Keratinocyte (primary cell): ENCODE measurements around the gene SYNE1.

Source experiments
- EZH2 ChIP-seq: IDR thresholded peaks from one replicate; pipeline ENCODE4 v1.6.1; 2012; ENCODE audit warnings: inconsistent platforms, mild to moderate bottlenecking, low read length, moderate library complexity
- TF ChIP-seq, protein P1 (sequence below), 3 experiments: IDR thresholded peaks in 1 of 3; conservative IDR thresholded peaks in 1 of 3; optimal IDR thresholded peaks in 1 of 3; 2 replicates in 2 of 3; 3 replicates in 1 of 3; pipeline versions ENCODE3 to v1.5.1; 2011; ENCODE audit warnings: low read length in 3 of 3, mild to moderate bottlenecking in 3 of 3, moderate library complexity in 2 of 3, control low read depth in 1 of 3, inconsistent platforms in 1 of 3; ENCODE audit not compliant: insufficient read depth in 2 of 3; ENCODE audit errors: extremely low read depth in 1 of 3

DNA sequence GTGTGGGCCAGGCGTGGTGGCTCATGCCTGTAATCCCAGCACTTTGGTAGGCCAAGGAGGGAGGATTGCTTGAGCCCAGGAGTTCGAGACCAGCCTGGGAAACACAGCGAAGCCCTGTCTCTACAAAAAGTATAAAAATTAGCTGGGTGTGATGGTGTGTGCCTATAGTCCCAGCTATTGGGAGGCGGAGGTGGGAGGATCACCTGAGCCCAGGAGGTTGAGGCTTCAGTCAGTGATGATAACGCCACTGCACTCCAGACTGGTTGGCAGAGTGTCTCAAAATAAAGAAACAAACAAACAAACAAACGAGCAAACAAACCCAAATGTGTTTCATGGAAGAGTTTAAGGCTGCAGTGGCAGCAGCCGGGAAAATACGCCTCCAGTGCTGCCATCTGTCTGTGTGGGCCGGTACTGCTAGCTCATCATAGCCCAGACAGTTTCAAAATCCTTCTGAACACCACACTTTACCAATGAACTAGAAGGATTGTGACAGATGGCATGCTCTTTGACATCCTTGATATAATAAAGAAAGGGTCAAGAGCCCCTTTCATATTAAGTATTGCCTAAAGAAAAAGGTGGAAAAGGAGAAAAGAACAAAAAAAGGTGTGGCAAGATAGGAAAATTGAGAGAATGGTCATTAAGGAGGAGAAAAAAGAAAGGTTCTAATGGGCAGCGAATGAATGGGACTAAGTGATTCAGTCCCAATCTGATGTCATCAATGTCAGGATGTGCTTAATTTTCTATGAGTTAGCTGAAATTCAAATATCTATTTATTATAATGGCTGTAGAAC is 298.6 kb downstream of the SYNE1 start:
- TF ChIP-seq EZH2: no peak
- TF ChIP-seq, protein P1, sequence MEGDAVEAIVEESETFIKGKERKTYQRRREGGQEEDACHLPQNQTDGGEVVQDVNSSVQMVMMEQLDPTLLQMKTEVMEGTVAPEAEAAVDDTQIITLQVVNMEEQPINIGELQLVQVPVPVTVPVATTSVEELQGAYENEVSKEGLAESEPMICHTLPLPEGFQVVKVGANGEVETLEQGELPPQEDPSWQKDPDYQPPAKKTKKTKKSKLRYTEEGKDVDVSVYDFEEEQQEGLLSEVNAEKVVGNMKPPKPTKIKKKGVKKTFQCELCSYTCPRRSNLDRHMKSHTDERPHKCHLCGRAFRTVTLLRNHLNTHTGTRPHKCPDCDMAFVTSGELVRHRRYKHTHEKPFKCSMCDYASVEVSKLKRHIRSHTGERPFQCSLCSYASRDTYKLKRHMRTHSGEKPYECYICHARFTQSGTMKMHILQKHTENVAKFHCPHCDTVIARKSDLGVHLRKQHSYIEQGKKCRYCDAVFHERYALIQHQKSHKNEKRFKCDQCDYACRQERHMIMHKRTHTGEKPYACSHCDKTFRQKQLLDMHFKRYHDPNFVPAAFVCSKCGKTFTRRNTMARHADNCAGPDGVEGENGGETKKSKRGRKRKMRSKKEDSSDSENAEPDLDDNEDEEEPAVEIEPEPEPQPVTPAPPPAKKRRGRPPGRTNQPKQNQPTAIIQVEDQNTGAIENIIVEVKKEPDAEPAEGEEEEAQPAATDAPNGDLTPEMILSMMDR (optimal IDR thresholded peaks at IDR 0.05 in 1 of 3, IDR thresholded peaks at IDR 0.05 in 1 of 3, conservative IDR thresholded peaks at IDR 0.05 in 1 of 3; ENCODE audit: extremely low read depth in 1 of 3, insufficient read depth in 2 of 3, low read length in 3 of 3): peak; percentile 86 to 95 (median 91)
